Uterus (tissue), 4 donors: ENCODE measurements around the gene TUBA4A. TPM values are rescaled to one million over a fixed set of nuclear protein-coding genes. Genes with fewer than 3 reads are reported as not detected.

Experiments used
- DNase-seq, 2 donors: peaks; one replicate each; pipeline ENCODE4 v3.0.0-alpha.2; 2019 to 2020
- H3K27ac ChIP-seq, 2 donors: fragments of 200-600 bp; sonication (generic); 1 replicate in 1 of 2; 2 replicates in 1 of 2; pipeline ENCODE4 v1.5.1; 2016 to 2018
- H3K27me3 ChIP-seq, 2 donors: fragments of 200-600 bp; sonication (generic); one replicate each; pipeline ENCODE4 v1.5.1; 2018 to 2019; ENCODE audit warnings: control low read depth in 1 of 2
- H3K36me3 ChIP-seq, 2 donors: fragments of 200-600 bp; sonication (generic); one replicate each; pipeline ENCODE4 v1.5.1; 2019; ENCODE audit warnings: control low read depth in 1 of 2
- H3K4me1 ChIP-seq, 2 donors: fragments of 200-600 bp; sonication (generic); one replicate each; pipeline ENCODE4 v1.5.1; 2018 to 2019; ENCODE audit warnings: control low read depth in 1 of 2
- H3K4me3 ChIP-seq, 2 donors: fragments of 200-600 bp; sonication (generic); 1 replicate in 1 of 2; 2 replicates in 1 of 2; pipeline ENCODE4 v1.5.1; 2018 to 2019; ENCODE audit warnings: mild to moderate bottlenecking in 1 of 2
- H3K9me3 ChIP-seq, 2 donors: fragments of 200-600 bp; sonication (generic); one replicate each; pipeline ENCODE4 v1.5.1; 2019; ENCODE audit warnings: control low read depth in 1 of 2
- CTCF ChIP-seq, 4 experiments: fragments of 200-600 bp in 2 of 4; fragments of 450-650 bp in 2 of 4; sonication (generic) in 2 of 4; IDR thresholded peaks; one replicate each; pipeline ENCODE4 v1.5.1; 2016 to 2019; ENCODE audit warnings: antibody characterized with exemption in 4 of 4, mild to moderate bottlenecking in 2 of 4, moderate library complexity in 1 of 4
- POLR2A ChIP-seq, 2 donors: fragments of 450-650 bp; IDR thresholded peaks; one replicate each; pipeline ENCODE4 v1.6.1; 2016; ENCODE audit warnings: antibody characterized with exemption in 2 of 2, mild to moderate bottlenecking in 1 of 2, moderate library complexity in 1 of 2
- intact Hi-C: fragments of 100-400 bp; cut with DNase I; formaldehyde crosslinking; loops from one replicate; pipeline ENCODE4 v1.15.1; 2023; ENCODE audit warnings: low total_unique reads
- total RNA-seq, 4 donors: library from RNA; depleted of rRNA in 3 of 4; stranded (reverse); fragments of >200 nt in 3 of 4; gene quantifications; one replicate each; pipeline versions ENCODE4 v1.1.0 to v1.2.4, GENCODE V29; 2014 to 2023
- donor health status: DM: yes; HTN: yes; CAD: no.

Gene TUBA4A
- total RNA-seq, 4 donors from 2014 or later = 3.7 to 32.3 (median 7.3) TPM

- Histone ChIP-seq H3K4me1 (peaks cover 8 to 10% of the 10 kb centered on the region in 2 donors), H3K27ac (peak overlapping the region; percentile 99), H3K4me3 (peak overlapping the region; percentile 58 to 77), H3K36me3 (no peaks in the 10 kb centered on the region), H3K27me3 (no peaks in the 10 kb centered on the region), H3K9me3 (no peaks in the 10 kb centered on the region)
- TF ChIP-seq CTCF (IDR thresholded peaks at IDR 0.05) = no peak
- no peak for TF ChIP-seq POLR2A (IDR thresholded peaks at IDR 0.05)
- DNase-seq = no peak
- intact Hi-C loops = no loop called here
Observed at GRCh38 chr2:219279916-219280516, 26.3 kb upstream of the TUBA4A start.

- H3K4me1 ChIP-seq = peaks cover 8 to 10% of the 10 kb centered on the region in 2 donors
- TF ChIP-seq CTCF (IDR thresholded peaks at IDR 0.05) = peak in 2 of 4 experiments; percentile 4 to 33
- TF ChIP-seq POLR2A (IDR thresholded peaks at IDR 0.05) = peak; percentile 89 to 95
- no peaks in the 10 kb centered on the region for H3K36me3 ChIP-seq
- H3K27me3 ChIP-seq = no peaks in the 10 kb centered on the region
- intact Hi-C loops = no loop called here
- peak; percentile 99 for DNase-seq
- H3K4me3 ChIP-seq = peak within 1 kb of the TSS; percentile 58 to 77
- H3K9me3 ChIP-seq = no peaks in the 10 kb centered on the region
- peak within 1 kb of the TSS; percentile 99 for H3K27ac ChIP-seq
Observed at GRCh38 chr2:219279151-219279915, 25.6 kb upstream of the TUBA4A start, which contains the start of gene DNAJB2. Gene DNAJB2 (plus strand): TSS chr2:219279366. CDS start chr2:219279834, 468 bp downstream.

GRCh38 chr2:219278655-219279150 lies 25.0 kb upstream of the TUBA4A start:
- TF ChIP-seq POLR2A (IDR thresholded peaks at IDR 0.05) (no peak), CTCF (IDR thresholded peaks at IDR 0.05) (peak in 2 of 4 experiments; percentile 18 to 34)
- intact Hi-C loops = no loop called here
- H3K9me3 ChIP-seq = no peaks in the 10 kb centered on the region
- H3K4me1 ChIP-seq = peaks cover 8 to 10% of the 10 kb centered on the region in 2 donors
- H3K27ac ChIP-seq = peak overlapping the region; percentile 99
- peak overlapping the region; percentile 58 to 77 for H3K4me3 ChIP-seq
- no peaks in the 10 kb centered on the region for H3K36me3 ChIP-seq
- no peak for DNase-seq
- no peaks in the 10 kb centered on the region for H3K27me3 ChIP-seq

GRCh38 chr2:219277703-219278654 lies 24.3 kb upstream of the TUBA4A start:
- no peak for TF ChIP-seq POLR2A (IDR thresholded peaks at IDR 0.05)
- TF ChIP-seq CTCF (IDR thresholded peaks at IDR 0.05) = peak; percentile 96 to 99 (median 97)
- Histone ChIP-seq H3K4me3 (peak overlapping the region in 1 of 2 donors; percentile 77), H3K27ac (peak overlapping the region; percentile 99), H3K4me1 (peaks cover 8 to 10% of the 10 kb centered on the region in 2 donors), H3K27me3 (no peaks in the 10 kb centered on the region), H3K36me3 (no peaks in the 10 kb centered on the region), H3K9me3 (no peaks in the 10 kb centered on the region)
- DNase-seq = peak; percentile 82 to 86
- intact Hi-C loops = no loop called here
